ENCODE measurements around the gene PMPCA.

- TF ChIP-seq CTCF (IDR thresholded peaks at IDR 0.05) (no peak), POLR2A (IDR thresholded peaks at IDR 0.05) (no peak)
Observed at GRCh38 chr9:136391737-136392537, 18.5 kb upstream of the PMPCA start.

Data from testis (tissue), 2 donors.